ENCODE measurements around the gene NHLH1.

The NHLH1 gene

GRCh38 chr1:160367516-160367900 lies 637 bp downstream of the NHLH1 start:
- H3K27ac ChIP-seq (replicated peaks): no peak overlapping the region
- no peak for DNase-seq (ENCODE audit: low read depth in 1 of 2, low spot score in 1 of 2)
- no peak overlapping the region for H3K4me3 ChIP-seq (replicated peaks; ENCODE audit: insufficient read depth, low read length)
- TF ChIP-seq SPI1 (IDR thresholded peaks at IDR 0.05; ENCODE audit: borderline replicate concordance, low read depth): no peak
- no peak for TF ChIP-seq GABPA (IDR thresholded peaks at IDR 0.05; ENCODE audit: low read depth)
- TF ChIP-seq, protein P1, sequence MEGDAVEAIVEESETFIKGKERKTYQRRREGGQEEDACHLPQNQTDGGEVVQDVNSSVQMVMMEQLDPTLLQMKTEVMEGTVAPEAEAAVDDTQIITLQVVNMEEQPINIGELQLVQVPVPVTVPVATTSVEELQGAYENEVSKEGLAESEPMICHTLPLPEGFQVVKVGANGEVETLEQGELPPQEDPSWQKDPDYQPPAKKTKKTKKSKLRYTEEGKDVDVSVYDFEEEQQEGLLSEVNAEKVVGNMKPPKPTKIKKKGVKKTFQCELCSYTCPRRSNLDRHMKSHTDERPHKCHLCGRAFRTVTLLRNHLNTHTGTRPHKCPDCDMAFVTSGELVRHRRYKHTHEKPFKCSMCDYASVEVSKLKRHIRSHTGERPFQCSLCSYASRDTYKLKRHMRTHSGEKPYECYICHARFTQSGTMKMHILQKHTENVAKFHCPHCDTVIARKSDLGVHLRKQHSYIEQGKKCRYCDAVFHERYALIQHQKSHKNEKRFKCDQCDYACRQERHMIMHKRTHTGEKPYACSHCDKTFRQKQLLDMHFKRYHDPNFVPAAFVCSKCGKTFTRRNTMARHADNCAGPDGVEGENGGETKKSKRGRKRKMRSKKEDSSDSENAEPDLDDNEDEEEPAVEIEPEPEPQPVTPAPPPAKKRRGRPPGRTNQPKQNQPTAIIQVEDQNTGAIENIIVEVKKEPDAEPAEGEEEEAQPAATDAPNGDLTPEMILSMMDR (IDR thresholded peaks at IDR 0.05; ENCODE audit: insufficient read depth, low read length): no peak
- TF ChIP-seq POLR2AphosphoS5 (IDR thresholded peaks at IDR 0.05; ENCODE audit: low read depth): no peak
- no peak for TF ChIP-seq REST (IDR thresholded peaks at IDR 0.05; ENCODE audit: insufficient replicate concordance, low read depth)
- no peaks in the 10 kb centered on the region for H3K27me3 ChIP-seq (ENCODE audit: insufficient read depth, poor library complexity, severe bottlenecking)

DNA sequence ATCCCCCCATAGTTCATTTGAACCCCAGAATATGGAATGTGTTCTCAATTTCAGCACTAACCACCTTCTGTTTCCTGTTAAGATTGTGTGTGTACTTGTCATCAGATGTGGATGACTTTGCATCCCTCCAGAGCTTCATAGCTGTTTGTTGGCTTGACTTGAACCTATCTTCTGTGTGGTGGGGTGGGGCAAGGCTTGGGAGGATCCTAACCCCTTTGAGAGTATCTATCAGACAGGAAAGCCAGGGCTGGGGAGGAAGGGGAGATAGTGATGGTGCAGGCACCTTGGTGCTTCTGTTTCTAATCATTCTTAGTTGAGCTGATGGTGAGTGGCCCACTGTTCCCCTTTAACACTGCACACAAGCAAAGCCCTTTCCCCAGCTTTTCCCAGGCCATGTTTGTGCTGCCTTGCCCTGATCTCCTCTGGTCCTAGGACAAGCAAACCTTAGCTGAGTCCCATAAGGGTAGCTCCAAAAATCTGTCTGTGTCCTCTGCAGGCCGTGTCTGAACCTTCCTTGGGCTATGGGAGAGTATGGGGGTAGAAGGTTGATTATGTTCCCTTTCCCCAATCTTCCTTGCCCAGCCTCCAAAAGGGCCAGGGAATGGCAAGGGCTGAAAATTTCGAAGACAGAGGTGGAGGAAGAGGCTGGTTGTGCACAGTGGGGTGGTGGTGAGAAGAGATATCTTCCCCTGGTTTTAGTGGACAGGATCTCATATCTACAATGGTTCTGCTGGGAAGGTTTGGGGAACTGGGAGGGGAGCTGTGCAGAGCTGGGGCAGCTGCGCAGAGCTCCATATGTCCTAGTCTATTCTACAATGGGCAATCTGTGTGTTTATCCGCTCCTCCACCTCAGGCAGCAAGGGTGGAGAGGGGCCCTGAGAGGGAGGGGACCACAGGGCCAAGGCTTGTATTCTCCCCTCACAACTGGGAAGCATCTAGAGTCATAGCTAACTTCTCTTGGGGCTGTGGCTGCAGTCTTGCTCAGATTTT lies 1.4 kb downstream of the NHLH1 start:
- no peaks in the 10 kb centered on the region for H3K27me3 ChIP-seq (ENCODE audit: insufficient read depth, poor library complexity, severe bottlenecking)
- no peak for DNase-seq (ENCODE audit: low read depth in 1 of 2, low spot score in 1 of 2)
- H3K27ac ChIP-seq (replicated peaks): no peak overlapping the region
- H3K4me3 ChIP-seq (replicated peaks; ENCODE audit: insufficient read depth, low read length): no peak overlapping the region
- TF ChIP-seq, protein P1 (IDR thresholded peaks at IDR 0.05; ENCODE audit: insufficient read depth, low read length): no peak
- no peak for TF ChIP-seq SPI1 (IDR thresholded peaks at IDR 0.05; ENCODE audit: borderline replicate concordance, low read depth)
- no peak for TF ChIP-seq REST (IDR thresholded peaks at IDR 0.05; ENCODE audit: insufficient replicate concordance, low read depth)
- no peak for TF ChIP-seq POLR2AphosphoS5 (IDR thresholded peaks at IDR 0.05; ENCODE audit: low read depth)
- no peak for TF ChIP-seq GABPA (IDR thresholded peaks at IDR 0.05; ENCODE audit: low read depth)

DNA sequence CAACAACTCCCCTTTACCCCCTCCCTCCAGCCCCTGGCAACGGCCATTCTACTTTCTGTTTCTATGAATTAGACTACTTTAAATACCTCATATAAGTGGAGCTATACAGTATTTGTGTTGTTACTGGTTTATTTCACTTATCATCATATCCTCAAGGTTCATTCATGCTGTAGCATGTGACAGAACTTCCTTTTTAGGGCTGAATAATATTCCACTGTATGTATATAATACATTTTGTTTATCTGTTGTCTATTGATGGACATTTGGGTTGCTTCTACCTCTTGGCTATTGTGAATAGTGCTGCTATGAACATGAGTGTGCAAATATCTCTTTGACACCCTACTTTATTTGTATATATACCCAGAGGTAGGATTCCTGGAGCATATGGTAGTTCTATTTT lies 2.2 kb downstream of the NHLH1 start:
- Histone ChIP-seq H3K4me3 (replicated peaks; ENCODE audit: insufficient read depth, low read length) (no peak overlapping the region), H3K27me3 (ENCODE audit: insufficient read depth, poor library complexity, severe bottlenecking) (no peaks in the 10 kb centered on the region), H3K27ac (replicated peaks) (no peak overlapping the region)
- no peak for TF ChIP-seq POLR2AphosphoS5 (IDR thresholded peaks at IDR 0.05; ENCODE audit: low read depth)
- TF ChIP-seq SPI1 (IDR thresholded peaks at IDR 0.05; ENCODE audit: borderline replicate concordance, low read depth): no peak
- TF ChIP-seq REST (IDR thresholded peaks at IDR 0.05; ENCODE audit: insufficient replicate concordance, low read depth): no peak
- TF ChIP-seq, protein P1 (IDR thresholded peaks at IDR 0.05; ENCODE audit: insufficient read depth, low read length): no peak
- TF ChIP-seq GABPA (IDR thresholded peaks at IDR 0.05; ENCODE audit: low read depth): no peak
- no peak for DNase-seq (ENCODE audit: low read depth in 1 of 2, low spot score in 1 of 2)

Measured in HL-60 (cell line).